ENCODE measurements around the gene SIGMAR1.

The SIGMAR1 gene

DNA sequence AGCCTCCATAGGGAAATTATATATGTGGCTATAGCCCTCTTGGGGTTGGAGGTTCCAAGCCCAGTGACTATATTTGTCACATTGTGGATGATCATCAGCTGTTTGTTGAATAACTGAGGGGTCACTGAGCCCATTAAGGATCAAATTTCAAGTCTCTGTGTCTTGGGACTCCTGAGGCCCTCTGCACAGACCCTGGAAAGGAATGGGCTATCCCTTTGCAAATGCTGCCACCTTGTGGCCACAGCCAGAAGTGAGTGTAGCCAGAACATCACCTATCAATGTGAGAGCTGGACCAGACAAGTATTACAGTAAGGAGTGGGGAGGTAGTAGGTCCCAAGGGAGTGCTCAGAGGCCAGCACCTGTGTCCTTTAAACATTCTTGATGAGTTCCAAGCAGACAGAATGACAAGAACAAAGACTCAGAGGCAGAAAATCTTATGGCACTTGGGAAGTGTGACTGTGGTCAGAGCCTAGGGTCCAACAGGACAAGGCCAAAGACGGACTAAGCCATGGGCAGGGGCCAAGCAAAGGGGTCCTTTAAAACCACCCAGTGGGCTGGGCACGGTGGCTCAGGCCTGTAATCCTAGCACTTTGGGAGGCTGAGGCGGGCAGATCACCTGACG lies 33.9 kb downstream of the SIGMAR1 start:
- peak; percentile 90 for DNase-seq (ENCODE audit: low spot score)

DNA sequence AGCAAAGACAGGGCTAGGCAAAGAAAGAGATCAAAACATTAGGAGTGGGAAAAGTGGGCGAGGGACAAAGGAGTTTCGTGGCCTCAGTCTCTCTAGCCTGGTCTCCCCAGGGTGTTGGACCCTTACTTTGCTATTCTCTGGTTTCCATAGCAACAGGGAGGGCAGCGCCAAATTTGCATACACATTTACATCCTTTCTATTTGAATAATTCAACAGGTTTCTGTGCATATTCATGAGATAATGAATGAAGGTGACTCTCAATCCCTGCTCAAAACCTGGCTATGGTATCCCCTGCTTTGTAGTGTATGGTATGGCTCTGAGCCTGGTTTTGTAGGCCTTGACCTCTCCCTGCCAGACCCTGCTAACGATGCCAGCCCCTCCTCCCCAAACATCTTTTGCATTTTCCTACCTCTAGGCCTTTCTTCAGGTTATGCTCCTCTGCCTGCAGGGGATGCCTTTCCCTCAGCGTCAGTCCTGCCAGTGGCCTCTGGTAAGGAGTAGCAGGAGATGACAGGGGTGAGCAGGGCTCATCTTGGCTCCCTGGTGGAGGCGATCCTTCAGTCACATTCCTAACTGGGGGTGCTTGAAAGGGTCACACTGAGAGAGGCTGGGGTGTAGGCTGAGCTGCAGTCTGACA lies 35.5 kb downstream of the SIGMAR1 start:
- DNase-seq (ENCODE audit: low spot score): no peak

DNA sequence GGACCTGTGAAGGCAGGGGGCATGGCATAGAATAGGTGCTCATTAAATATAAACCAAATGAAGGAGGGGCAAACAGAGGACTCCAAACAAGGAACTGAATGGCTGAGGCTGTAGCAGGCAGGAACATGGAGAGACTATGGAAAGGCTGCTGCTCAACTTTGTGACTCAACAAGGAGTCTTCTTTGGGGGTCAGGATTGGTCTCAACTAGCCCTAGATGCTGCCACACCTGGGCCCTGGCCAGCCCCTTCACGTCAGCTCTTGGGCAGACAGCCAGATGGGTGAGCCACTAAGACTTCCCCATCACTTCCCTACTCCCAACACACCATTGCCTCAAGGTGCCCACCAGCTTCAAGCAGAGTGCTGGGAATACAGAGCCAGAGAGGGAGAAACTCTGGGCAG lies 36.7 kb downstream of the SIGMAR1 start:
- no peak for DNase-seq (ENCODE audit: low spot score)

DNA sequence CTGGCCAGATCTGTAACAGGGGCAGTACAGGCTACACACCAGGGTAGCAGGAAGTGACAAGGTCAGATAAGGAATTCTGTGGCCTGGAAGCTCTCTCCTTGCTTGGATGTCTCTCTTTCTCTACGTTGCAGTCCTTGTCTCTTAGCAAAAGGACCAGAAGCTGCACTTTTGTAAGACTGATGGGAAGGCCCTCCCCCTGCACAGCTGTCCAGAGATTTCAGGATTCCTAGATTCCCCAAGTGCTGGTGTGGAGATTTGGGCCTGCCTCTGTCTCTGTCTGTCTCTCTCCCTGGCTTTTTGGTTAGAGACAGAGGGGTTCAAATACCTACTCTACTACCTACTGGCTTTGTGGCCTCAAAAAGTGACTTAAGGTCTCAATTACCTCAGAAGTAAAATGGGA lies 38.0 kb downstream of the SIGMAR1 start:
- DNase-seq (ENCODE audit: low spot score): no peak

DNA sequence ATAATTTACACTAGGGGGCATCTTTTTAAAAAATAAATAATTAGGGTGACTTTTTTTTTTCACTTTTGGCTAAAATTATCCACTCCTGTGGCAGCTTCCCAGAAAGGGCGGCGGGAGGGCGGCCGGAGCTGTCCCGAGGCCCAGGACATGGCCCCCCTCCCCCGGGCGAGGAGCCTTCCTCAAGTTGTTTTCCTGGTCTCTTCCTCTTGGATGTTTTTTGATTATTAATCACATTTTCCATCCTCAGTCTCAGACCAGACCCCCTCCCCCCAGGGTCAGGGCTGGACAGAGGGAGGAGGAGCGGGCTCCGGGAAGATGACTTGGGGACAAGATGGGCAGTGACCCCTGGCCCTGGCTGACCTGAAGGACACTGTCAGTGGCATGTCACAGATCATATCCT lies 43.4 kb downstream of the SIGMAR1 start:
- DNase-seq (ENCODE audit: low spot score): no peak

DNA sequence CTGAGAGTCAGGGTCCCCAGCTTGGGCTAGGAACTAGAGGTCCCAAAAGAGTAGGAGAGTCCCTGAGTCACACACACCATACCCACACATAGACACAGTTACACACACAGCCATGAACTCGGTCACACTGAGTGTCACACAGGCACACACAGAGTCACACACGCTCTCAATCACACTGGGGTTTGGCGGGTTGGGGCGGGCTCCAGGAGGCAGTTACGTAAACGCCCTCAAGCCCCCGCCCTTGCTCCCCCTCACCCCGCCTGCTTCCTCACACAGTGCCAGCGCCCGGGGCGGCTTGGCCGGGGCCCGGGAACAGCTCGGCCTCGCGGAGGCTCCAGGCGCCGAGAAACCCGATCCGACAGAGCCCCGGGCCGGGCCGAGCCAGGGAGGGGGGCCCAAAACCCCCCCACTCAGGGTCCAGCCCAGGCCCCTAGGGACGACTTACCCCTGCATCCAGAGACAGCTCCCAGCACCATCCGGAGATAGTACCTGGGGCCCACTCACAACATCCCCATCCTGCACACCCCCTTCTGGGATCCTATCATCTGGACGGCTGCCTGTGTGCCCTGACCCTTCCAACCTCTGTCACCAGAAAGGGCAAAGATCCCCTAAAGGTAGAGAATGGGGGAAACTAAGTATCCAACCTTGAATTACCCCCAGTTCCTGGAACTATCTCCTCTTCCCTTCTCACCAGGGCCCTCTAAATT lies 44.5 kb downstream of the SIGMAR1 start:
- DNase-seq (ENCODE audit: low spot score): peak; percentile 68

DNA sequence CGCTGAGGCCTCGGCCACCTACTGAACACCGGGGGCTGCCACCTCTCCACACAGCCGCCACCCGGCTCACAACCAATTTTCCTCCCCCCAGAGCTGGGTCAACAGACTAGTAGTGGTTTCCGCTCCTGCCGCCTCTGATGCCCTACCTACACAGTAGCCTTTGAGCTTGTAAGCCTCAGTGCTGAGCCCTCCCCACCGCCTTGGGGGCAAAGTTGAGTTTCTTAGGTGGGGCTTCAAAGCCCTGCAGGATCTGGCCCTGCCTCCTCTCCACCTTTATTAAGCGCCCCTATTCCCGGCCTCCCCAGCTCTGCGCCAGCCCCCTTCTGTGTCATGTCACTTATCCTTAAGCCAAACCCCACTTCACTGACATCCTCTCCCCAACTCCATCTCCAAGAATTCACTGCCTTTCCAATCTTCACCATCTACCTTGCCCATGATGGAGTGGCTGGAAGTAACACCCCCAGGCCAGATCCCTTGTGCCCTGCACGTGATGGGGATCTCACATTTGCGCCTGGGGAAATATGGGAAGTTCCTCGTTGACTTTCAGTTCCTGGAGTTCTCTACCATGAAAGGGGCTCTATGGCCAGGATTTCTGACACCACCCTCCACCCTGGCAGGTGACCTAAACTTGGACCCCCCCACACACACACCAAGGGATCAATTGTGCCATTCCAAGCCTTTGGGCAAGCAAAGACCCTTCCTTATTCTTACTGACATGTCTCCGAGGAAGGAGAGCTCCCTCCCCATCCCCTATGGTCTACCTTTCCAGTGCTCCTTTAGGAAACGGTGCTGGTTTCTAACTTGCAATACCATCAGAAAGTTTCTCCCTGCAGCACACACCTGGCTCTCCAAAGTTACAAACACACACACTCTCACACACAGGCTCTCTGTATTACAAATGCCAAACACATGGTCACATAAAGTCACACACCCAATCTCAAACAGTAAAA lies 45.4 kb downstream of the SIGMAR1 start:
- DNase-seq (ENCODE audit: low spot score): no peak

DNA sequence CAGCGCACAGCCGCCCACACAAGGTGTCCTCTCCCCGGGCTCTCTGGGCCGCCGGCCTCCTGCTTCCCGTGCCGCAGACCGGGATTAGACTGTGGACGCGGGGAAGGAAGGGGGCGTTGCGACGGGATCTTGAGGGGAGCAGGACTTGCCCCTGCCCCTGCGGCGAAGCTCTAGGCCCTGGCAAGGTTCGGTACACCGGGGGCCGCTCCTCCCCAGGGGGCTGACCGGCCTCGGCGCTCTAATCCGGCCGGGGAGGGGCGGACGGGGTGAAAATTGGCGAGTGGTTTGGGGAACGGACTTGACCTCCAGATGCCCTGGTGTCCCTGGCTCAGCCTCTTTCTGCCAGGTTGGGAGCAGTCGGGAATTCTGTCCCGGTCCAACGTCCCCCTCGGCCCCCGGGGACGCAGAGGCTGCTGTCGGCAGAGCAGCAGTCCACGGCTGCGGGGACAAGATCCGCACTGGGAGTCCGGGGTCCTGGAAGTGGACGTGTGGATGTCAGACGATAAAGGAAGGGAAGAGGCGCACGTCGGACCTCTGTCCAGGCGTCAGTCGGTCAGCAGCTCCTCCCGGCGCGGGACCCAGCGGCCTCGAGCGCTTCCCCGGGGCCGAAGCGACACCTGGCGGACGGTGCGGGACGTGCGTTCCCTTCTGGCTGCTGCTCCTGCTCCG lies 46.2 kb downstream of the SIGMAR1 start:
- peak; percentile 91 for DNase-seq (ENCODE audit: low spot score)

DNA sequence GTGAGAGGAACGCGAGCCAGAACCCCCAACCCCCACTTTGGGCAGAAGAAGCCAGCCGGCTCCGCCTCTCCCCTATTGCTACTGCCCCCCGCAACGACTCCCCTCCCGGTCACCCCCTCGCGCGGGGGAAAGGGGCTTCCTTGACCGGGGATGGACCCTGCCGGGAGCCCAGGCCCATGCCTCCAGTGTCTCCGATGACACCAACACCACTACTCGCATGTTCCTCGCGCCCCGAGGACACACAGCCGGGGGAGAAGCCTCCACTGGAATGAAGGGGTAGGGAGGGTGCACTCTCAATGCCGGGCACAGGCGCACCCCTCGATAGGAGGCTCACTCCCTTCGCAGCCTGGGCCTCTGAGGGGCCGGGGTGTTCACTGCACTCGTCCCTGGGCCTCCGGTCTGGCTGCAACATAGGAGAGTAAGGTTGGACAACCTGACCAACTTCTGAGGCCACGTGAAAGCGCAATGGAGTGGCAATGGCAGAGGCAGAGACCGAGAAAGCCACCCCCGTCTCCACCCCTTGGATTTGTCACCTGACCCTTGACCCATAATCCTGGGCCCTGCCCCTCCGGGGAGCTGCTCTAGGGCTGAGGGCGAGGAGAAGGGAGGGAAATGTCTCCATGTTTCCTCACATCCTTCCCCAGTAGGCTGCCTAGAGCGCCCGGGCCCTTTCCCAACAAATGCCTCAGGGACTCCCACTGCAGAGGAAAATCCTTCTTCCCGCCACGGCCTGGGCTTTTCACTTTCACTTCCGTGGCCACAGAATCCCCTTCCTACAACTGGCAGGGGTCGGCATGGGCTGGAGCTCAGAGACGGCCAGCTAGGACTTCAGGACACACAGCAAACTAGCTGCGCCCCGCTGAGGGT lies 47.0 kb downstream of the SIGMAR1 start:
- DNase-seq (ENCODE audit: low spot score): no peak

DNA sequence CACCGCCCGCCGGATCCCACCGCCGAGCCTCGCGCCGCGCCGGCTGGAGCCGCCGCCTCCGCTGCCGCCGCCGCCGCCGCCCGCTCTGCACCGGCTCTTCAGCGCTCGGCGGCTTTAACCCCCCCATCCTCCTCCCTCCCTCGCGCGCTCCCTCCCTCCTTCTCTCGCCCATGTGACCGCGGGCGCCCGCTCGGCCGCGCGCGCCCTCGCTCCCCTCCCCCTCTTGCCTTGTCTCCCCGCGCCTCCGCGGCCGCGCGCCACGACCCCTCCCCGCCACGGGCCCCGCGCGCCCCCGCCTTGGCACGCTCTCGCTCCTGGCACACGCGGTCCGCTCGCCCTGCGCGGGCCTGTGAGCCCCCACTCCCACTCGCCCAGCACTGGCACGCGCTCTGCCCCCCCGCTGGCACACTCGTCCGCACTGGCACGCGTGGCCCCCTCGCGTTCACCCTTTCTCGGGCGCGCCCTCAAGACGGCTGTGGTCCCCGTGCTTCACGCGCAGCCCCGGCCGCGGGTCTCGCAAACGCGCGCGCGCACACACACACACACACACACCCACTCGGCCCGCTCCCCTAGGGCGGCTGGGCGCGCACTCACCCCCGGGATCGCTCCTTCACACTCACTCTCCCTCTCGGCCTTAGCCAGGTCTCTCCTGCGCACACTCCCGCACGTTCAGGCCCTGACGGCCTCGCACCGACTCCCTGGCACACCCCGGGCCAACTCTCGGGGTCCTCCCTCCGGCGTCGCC lies 47.8 kb downstream of the SIGMAR1 start, which contains the start of gene CNTFR:
CNTFR (minus strand) TSS at position 89 of the 745 bp plus-strand sequence. CDS start 20,743 bp downstream, outside the sequence.
- peak; percentile 80 for DNase-seq (ENCODE audit: low spot score)

DNA sequence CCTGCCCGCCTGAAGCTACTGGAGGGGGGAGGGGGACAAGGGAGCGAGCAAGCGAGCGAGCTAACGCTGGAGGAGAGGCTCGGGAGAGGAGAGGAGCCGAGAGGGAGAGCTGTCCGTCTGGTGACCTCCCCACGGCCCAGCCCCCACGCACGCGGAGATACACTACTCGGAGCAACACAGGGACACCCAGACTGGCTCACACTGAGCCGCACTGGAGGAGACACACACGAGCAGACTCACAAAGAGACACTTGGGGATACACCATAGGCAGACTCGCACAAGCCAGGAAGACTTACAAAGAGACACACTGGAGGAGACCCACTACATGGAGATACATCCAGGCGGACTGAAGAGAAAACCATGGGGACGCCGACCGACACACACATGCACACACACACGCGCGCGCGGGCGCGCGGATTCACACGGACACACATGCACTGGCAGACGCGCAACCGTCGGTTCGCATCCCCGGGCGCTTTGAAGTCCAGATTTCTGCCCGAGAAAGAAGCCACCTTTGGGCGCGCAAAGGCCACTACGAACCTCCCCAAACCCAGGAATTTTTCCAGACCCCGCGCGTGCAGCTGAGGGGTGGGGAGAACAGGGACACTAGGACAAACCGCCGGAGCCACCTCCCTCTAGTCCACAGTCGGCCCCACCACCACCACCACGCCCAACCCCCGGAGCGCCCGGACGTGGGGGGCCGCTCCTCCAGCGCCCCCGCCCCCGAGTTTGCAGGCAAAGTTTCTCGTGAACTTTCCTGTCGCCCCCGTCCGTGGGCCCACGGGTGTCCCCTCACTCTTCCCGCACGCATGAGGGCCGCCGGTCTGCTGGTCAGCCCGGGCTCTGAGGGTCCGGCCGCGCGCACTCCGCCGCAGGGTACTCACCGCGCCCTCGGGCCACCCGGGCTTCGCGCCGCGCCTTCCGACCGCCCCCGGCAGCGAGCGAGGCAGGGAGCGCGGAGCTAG lies 48.6 kb downstream of the SIGMAR1 start:
- DNase-seq (ENCODE audit: low spot score): no peak

DNA sequence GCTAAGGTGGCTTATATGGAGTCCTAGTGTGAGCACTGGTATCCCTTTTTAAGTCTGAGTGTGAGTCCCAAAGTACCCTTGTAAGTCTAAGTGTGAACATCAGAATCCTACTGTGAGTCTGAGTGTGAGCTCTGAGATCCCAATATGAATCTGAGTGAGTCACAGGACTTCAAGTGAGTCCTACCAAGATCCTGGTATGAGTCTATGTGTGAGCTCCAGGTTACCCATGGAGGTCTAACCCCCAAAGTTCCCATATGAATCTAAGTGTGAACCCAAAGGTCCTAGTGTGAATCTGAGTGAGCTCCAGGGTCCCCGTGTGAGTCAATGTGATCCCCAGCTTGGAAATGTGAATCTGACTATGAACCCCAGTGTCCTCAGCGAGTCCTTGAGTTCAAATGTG lies 50.3 kb downstream of the SIGMAR1 start:
- DNase-seq (ENCODE audit: low spot score): no peak

DNA sequence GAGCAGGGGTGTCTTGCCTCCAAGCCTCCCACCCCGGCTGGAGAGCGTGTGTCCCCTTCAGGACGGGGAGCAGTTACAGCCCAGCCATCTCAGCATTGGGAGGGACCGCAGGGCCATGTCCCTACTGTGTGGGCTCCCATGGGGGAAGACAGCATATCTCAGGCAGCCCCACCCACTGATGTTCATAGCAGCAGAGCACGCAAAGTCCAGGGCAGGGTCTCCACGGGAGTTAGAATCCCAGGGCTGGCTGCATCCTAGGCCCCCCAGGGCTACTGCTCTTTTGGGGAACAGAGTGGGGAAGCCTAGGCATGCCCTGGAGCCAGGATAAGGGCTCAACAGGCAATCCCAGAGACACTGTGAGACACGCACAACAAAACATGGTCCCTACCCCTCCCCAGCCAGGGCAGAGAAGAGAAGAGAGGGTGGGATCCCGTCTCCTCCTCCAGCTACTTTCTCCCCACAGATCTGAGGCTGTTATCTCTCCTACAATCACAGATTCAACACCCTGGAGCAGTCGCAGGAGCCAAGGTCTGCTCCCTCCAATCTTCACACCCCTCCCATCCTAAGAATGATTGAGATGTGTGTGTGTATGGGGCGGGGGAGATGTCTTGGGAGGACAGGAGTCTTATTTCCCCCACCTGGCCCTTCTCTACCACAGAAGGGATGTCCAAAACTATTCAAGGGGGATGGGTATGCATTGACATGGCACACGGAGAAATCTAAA lies 51.5 kb downstream of the SIGMAR1 start:
- DNase-seq (ENCODE audit: low spot score): no peak

DNA sequence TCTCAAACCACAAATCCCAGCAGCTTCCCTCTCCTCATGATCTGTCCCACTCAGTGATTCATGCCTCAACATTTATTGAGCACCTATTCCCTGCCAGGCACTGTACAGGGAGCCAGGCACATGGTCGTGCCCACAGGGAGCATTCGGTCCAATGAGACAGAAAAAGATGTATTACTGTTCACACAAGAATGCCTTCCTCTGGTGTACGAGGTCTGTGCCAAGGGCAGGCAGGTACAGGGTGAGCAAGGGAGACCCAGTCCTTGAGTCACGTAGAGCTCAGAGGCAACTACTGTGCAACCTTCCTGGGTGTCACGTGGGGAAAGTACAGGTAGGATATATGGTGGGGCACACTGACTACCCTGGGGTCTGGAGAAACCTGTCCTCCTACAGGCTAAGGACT lies 52.6 kb downstream of the SIGMAR1 start:
- DNase-seq (ENCODE audit: low spot score): no peak
